Muscle of leg (tissue), 11 donors: ENCODE data around the gene DUSP22. TPM values are rescaled to one million over a fixed set of nuclear protein-coding genes. Genes with fewer than 3 reads are reported as not detected.

Experiments
- DNase-seq: peaks from one replicate; pipeline ENCODE4 v3.0.0; 2013
- H3K27ac ChIP-seq: one replicate; pipeline ENCODE4 v1.5.1; 2013; ENCODE audit warnings: mild to moderate bottlenecking, low read length, control low read depth
- H3K27me3 ChIP-seq: one replicate; pipeline ENCODE4 v1.6.1; 2013; ENCODE audit warnings: low read length; ENCODE audit not compliant: control insufficient read depth, insufficient read depth
- H3K36me3 ChIP-seq: one replicate; pipeline ENCODE4 v1.6.1; 2013; ENCODE audit warnings: low read length; ENCODE audit not compliant: control insufficient read depth, insufficient read depth
- H3K4me1 ChIP-seq: one replicate; pipeline ENCODE4 v1.6.1; 2013; ENCODE audit warnings: low read length; ENCODE audit not compliant: control insufficient read depth, insufficient read depth
- H3K4me3 ChIP-seq: one replicate; pipeline ENCODE4 v1.5.1; 2013; ENCODE audit warnings: low read length, control low read depth
- H3K9me3 ChIP-seq: replicated peaks from 2 replicates; pipeline ENCODE4 v1.6.1; 2013; ENCODE audit warnings: low read depth, low read length; ENCODE audit not compliant: control insufficient read depth
- WGBS: methylation state at CpG from one replicate; pipeline ENCODE4 v1.1.5; 2013; ENCODE audit warnings: missing lambda C conversion rate; ENCODE audit not compliant: insufficient coverage; 5-methylcytosine and 5-hydroxymethylcytosine counted together
- polyA plus RNA-seq, 8 donors: library from polyadenylated mRNA; unstranded; fragments of 120-200 nt; gene quantifications; one replicate each; pipeline versions ENCODE4 v1.2.1 to v1.2.3, GENCODE V29; 2013; ENCODE audit warnings: inconsistent platforms in 1 of 8, low replicate concordance in 1 of 8; ENCODE audit not compliant: insufficient read length in 8 of 8, insufficient read depth in 1 of 8
- total RNA-seq: library from RNA; stranded (reverse); fragments of 120-200 nt; gene quantifications from one replicate; pipeline ENCODE4 v1.2.4, GENCODE V29; 2013

The DUSP22 gene
- total and polyA plus RNA-seq, 9 donors = 20.7 to 35.5 (median 28.9) TPM

DNA sequence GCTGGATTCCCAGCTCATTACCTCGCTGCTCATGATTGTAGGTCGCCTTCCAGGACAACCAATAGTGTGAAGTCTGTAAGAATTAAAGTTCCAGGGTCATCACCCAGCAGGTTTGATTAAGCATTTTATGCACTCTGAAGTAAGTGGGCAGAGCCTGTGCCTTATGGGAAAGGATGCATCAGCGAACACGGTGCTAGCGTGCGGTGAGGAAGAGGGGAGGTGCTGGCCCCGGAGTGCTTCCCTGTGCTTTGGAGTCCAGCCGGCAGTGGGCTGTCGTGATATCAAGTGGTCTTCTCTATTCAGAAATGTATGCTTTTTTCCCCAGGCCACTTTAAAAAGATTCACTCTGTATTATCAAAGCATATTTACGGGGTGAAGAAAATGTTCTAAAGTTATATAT, 16.0 kb downstream of the DUSP22 start:
- Histone ChIP-seq H3K9me3 (peaks cover 2% of the 10 kb centered on the region), H3K27ac (no peak overlapping the region), H3K27me3 (no peaks in the 10 kb centered on the region), H3K4me3 (no peak overlapping the region), H3K36me3 (peaks cover 7% of the 10 kb centered on the region), H3K4me1 (peaks cover 15% of the 10 kb centered on the region)
- no peak for DNase-seq
- 83% methylated on average over 10 of the region's 10 CpGs for WGBS

DNA sequence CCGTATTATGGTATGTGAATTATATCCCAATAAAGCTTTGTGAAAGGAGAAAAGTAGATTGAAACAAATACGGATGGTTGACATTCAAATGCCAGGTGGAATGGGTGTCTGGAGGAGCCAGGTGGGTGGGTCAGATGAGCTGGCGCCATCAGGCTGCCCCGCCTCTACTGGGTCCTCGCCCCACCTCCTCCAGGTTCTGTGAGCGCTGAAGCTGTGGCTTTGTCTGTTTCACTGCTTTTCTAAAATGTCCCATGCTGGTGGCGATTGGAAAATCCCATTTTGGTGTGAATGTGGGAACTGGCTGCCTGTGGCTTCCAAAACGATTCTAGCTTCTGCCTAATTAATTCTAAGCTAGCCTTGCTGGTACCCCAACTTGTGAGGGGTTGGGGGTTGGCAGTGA, 16.5 kb downstream of the DUSP22 start:
- Histone ChIP-seq H3K27ac (no peak overlapping the region), H3K4me3 (no peak overlapping the region), H3K4me1 (peaks cover 15% of the 10 kb centered on the region), H3K27me3 (no peaks in the 10 kb centered on the region), H3K9me3 (peaks cover 2% of the 10 kb centered on the region), H3K36me3 (peaks cover 7% of the 10 kb centered on the region)
- DNase-seq = no peak
- WGBS = 78% methylated on average over 8 of the region's 8 CpGs

DNA sequence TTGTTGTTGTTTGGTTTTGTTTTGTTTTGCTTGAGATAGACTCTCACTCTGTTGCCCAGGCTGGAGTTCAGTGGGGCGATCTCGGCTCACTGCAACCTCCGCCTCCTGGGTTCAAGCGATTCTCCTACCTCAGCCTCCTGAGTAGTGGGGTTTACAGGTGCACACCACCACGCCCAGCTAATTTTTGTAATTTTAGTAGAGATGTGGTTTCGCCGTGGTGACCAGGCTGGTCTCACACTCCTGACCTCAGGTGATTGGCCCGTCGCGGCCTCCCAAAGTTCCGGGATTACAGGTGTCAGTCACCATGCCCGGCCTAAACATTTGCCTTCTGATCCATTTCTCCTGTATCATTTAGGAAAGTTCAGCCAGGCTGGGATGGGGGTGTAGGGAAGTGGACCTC, 17.7 kb downstream of the DUSP22 start:
- DNase-seq = no peak
- Histone ChIP-seq H3K4me1 (peaks cover 15% of the 10 kb centered on the region), H3K27ac (no peak overlapping the region), H3K4me3 (no peak overlapping the region), H3K27me3 (no peaks in the 10 kb centered on the region), H3K36me3 (peaks cover 5% of the 10 kb centered on the region), H3K9me3 (peaks cover 2% of the 10 kb centered on the region)
- 89% methylated on average over 10 of the region's 12 CpGs for WGBS

DNA sequence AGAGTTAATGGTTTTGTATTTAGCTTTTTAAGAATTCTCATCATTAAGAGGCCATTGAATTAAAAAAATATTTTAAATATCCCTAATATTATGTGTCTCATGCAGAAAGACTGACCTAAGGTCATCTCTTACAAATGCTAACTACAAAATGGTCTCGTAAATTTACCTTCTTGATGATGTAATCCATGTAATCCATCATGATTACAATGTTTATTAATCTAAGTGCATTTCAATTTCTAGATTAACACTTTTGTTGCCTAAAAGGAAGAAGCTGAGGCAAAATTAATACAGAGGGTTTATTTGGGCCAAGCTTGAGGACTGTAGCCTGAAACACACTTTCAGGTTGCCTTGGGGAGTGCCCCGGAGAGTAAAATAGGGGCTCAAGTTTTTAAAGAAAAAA, 18.4 kb downstream of the DUSP22 start:
- WGBS = 86% methylated on average over 1 of the region's 2 CpGs
- Histone ChIP-seq H3K4me3 (no peak overlapping the region), H3K4me1 (peaks cover 13% of the 10 kb centered on the region), H3K9me3 (peaks cover 2% of the 10 kb centered on the region), H3K36me3 (peaks cover 2% of the 10 kb centered on the region), H3K27me3 (no peaks in the 10 kb centered on the region), H3K27ac (no peak overlapping the region)
- DNase-seq = no peak

DNA sequence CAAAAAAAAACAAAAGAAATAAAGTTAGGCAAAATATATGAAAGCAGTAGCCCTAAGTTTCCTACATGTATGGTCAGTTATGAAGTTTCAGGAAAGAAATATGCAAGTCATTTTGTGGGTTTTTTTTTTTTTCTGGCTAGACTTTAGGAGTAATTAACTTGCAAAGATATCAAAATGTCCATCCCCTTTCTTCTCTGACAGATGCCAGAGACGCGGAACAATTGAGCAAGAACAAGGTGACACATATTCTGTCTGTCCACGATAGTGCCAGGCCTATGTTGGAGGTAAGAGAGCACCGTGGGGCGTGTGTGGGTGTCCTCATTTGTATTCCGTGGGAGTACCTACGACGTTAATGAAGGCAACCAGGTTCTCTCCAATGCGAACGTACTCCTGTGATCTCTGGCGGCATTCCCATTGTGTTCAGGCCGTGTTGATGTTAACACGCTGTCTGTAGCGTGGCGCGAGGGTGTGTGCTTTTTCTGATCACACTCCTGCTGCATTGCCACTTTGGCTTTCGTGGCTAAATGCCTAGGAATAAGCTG, 19.5 kb downstream of the DUSP22 start:
- H3K36me3 ChIP-seq = no peaks in the 10 kb centered on the region
- H3K4me3 ChIP-seq = no peak overlapping the region
- 84% methylated on average over 17 of the region's 17 CpGs for WGBS
- peaks cover 1% of the 10 kb centered on the region for H3K9me3 ChIP-seq
- no peaks in the 10 kb centered on the region for H3K27me3 ChIP-seq
- peaks cover 11% of the 10 kb centered on the region for H3K4me1 ChIP-seq
- no peak for DNase-seq
- H3K27ac ChIP-seq = no peak overlapping the region

DNA sequence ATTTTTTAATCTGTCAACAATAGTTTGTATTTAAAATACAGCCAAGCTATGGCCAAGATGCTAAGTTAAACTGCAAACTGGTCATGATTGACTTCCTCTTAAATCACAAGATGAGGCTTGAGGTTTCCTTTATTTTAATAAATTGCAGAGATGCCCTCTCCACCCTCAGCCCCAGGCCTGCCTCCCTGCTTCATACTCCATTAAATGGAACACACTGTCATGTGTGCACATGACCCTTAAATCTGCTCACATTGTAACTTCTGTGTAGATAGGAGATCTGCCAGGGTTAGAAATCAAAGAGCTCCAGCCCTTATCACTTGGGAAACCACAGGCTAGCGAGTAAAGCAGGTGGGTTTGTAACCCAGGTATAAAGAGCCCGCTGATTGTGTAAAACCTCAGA, 20.8 kb downstream of the DUSP22 start:
- H3K4me3 ChIP-seq = no peak overlapping the region
- H3K4me1 ChIP-seq = peaks cover 12% of the 10 kb centered on the region
- WGBS = 40% methylated on average over 2 of the region's 2 CpGs
- H3K27ac ChIP-seq = peak overlapping the region; percentile 45
- no peaks in the 10 kb centered on the region for H3K9me3 ChIP-seq
- H3K36me3 ChIP-seq = no peaks in the 10 kb centered on the region
- peak; percentile 61 for DNase-seq
- H3K27me3 ChIP-seq = no peaks in the 10 kb centered on the region

DNA sequence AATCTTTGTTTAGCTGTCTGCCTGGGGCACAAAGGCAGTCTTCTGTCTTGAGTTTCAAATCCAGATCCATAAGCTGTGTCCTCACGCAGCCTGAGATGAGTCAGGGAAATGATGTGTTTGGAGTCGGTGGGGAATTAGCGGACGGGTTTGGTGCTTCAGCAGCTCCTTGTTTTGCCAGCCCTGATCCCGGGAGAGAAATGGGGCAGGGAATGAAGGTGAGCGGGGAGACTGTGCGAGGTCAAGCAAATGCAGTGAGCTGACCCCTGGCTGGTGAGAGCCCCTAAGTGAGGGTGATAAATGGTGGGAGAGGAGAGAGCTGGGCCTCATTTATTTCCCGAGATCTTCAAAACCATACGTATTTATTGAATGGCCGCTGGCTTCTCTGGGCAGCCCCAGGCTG, 21.6 kb downstream of the DUSP22 start:
- Histone ChIP-seq H3K9me3 (no peaks in the 10 kb centered on the region), H3K27ac (no peak overlapping the region), H3K4me1 (peaks cover 14% of the 10 kb centered on the region), H3K36me3 (no peaks in the 10 kb centered on the region), H3K27me3 (no peaks in the 10 kb centered on the region), H3K4me3 (no peak overlapping the region)
- no peak for DNase-seq
- 91% methylated on average over 10 of the region's 10 CpGs for WGBS

DNA sequence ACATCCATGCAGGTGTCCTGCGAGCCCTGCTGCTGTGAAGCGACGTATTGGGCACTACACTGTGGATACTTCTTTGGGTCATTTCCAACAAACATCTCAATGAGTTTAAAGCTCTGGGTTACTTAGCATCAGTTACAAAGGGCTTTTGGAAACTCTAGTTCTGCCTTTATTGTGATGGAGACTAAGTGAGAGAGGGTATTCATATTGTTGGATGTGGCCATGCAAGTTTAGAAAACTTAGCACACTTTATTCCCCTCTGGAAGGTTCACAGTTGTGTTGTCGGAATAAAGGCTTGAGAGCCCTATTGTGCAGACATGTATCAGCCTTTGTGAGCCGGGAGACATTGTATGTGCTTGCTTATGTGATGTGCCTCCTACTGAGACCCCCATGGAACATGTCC, 22.1 kb downstream of the DUSP22 start:
- Histone ChIP-seq H3K9me3 (no peaks in the 10 kb centered on the region), H3K27me3 (no peaks in the 10 kb centered on the region), H3K36me3 (no peaks in the 10 kb centered on the region), H3K4me1 (peaks cover 14% of the 10 kb centered on the region), H3K4me3 (no peak overlapping the region), H3K27ac (no peak overlapping the region)
- no peak for DNase-seq
- 87% methylated on average over 4 of the region's 5 CpGs for WGBS

DNA sequence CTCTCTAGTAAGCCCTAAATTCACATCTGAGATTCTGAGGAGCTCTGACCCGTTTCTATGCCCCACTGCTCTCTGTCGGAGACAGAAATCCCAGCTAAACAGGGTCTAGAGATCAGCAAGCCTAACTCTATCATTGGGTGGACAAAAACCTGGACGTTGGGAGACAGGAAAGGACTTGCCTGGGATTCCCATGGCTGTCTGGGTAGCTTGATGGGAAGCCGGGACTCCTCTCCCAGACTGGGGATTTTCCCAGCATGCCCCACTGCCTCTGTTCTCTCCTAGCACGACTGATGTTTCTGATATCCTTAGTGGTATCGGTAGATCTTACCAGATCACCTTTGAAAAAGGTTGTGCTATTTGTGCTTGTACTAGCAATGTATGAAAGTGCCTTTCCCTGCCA, 22.9 kb downstream of the DUSP22 start:
- Histone ChIP-seq H3K4me1 (peaks cover 14% of the 10 kb centered on the region), H3K36me3 (no peaks in the 10 kb centered on the region), H3K27me3 (no peaks in the 10 kb centered on the region), H3K27ac (no peak overlapping the region), H3K4me3 (no peak overlapping the region), H3K9me3 (peaks cover 3% of the 10 kb centered on the region)
- WGBS = 66% methylated on average over 5 of the region's 6 CpGs
- no peak for DNase-seq

DNA sequence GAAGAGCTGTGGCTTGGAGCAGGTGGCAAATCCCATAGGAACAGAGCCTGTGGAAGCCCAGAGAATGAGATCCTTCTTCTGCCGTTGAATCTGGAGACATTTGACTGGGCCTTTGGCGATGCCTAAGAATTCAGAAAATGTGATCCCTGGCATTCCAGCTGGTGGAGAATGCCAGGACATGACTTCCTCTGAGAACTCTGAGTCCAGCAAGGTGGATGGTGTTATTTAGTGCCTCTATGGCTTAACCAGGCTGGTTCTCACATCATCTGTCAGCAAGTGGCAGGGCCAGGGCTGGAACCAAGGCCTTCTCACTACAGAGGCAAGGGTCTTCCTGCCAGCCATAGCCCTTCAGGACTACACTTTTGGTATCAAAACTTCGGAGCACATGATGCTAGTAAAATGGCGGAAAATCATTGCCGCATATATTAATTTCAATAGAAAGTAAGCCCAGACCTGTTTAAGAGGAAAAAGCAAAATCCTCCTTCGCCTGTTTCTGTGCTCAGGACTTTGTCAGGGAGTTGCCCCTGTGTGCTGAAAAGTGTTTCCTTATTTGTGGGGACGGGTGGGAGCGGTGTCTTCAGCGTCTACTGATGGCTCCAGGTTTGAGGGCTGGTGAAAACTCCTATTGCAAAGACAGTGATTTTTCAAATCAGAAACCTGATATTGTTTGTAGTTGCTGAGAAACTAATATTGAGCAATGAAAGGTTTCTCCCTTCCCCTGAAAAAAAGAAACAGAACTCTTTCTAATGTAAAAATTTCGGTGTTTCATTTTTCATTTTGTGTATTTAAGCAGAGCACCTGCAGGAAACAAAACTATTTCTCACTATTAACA, 23.9 kb downstream of the DUSP22 start:
- WGBS = 74% methylated on average over 9 of the region's 10 CpGs
- Histone ChIP-seq H3K36me3 (no peaks in the 10 kb centered on the region), H3K4me3 (no peak overlapping the region), H3K9me3 (peaks cover 5% of the 10 kb centered on the region), H3K27me3 (no peaks in the 10 kb centered on the region), H3K27ac (no peak overlapping the region), H3K4me1 (peaks cover 14% of the 10 kb centered on the region)
- no peak for DNase-seq

DNA sequence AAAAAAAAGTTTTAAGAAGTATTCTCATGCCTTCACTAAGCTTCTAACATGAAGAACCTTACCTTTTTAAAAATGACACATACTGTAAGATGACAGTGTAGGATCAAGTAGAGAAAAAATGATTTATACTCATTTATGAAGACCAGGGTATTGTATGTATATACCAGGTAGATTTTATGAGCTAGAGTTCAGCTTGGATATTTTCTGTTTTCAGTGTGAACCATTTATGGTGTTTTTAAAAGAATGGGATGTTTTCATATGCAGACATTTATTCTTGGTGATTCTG, 24.4 kb downstream of the DUSP22 start:
- peaks cover 14% of the 10 kb centered on the region for H3K4me1 ChIP-seq
- H3K4me3 ChIP-seq = no peak overlapping the region
- no peaks in the 10 kb centered on the region for H3K36me3 ChIP-seq
- H3K9me3 ChIP-seq = peaks cover 5% of the 10 kb centered on the region
- no peak for DNase-seq
- H3K27me3 ChIP-seq = no peaks in the 10 kb centered on the region
- no peak overlapping the region for H3K27ac ChIP-seq
